Measurements from ENCODE around the gene ASMTL.

- TF ChIP-seq, protein P1, sequence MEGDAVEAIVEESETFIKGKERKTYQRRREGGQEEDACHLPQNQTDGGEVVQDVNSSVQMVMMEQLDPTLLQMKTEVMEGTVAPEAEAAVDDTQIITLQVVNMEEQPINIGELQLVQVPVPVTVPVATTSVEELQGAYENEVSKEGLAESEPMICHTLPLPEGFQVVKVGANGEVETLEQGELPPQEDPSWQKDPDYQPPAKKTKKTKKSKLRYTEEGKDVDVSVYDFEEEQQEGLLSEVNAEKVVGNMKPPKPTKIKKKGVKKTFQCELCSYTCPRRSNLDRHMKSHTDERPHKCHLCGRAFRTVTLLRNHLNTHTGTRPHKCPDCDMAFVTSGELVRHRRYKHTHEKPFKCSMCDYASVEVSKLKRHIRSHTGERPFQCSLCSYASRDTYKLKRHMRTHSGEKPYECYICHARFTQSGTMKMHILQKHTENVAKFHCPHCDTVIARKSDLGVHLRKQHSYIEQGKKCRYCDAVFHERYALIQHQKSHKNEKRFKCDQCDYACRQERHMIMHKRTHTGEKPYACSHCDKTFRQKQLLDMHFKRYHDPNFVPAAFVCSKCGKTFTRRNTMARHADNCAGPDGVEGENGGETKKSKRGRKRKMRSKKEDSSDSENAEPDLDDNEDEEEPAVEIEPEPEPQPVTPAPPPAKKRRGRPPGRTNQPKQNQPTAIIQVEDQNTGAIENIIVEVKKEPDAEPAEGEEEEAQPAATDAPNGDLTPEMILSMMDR (IDR thresholded peaks at IDR 0.05), result no peak
- TF ChIP-seq POLR2AphosphoS5 (IDR thresholded peaks at IDR 0.05) (no peak), POLR2A (IDR thresholded peaks at IDR 0.05) (no peak)
These were observed 30.6 kb downstream of the ASMTL start for GRCh38 chrX:1422135-1422465.

Measured in prostate gland (tissue), 2 donors.